GM12872 (cell line): ENCODE measurements around the gene NELFB.

Source experiments
- CTCF ChIP-seq: IDR thresholded peaks from 3 replicates; pipeline ENCODE4 v1.5.1; 2011; ENCODE audit warnings: low read depth, mild to moderate bottlenecking, low read length, moderate library complexity; ENCODE audit not compliant: insufficient read depth

Gene NELFB

GRCh38 chr9:137279741-137280473 is 24.8 kb downstream of the NELFB start:
- TF ChIP-seq CTCF = no peak

- TF ChIP-seq CTCF = peak; percentile 58
Measured at GRCh38 chr9:137280474-137281344, 25.6 kb downstream of the NELFB start.

GRCh38 chr9:137281345-137282116 is 26.4 kb downstream of the NELFB start:
- no peak for TF ChIP-seq CTCF

- TF ChIP-seq CTCF = peak; percentile 68
Measured at GRCh38 chr9:137286975-137287383, 31.9 kb downstream of the NELFB start.

GRCh38 chr9:137293094-137293481 is 38.0 kb downstream of the NELFB start:
- no peak for TF ChIP-seq CTCF

GRCh38 chr9:137293482-137294090 is 38.5 kb downstream of the NELFB start:
- TF ChIP-seq CTCF = no peak
